SK-N-SH (cell line): ENCODE results near the gene SEMA3G. TPM values are rescaled to one million over a fixed set of nuclear protein-coding genes. Genes with fewer than 3 reads are reported as not detected.

Source experiments
- CTCF ChIA-PET: fragments of 300-600, 350-600 bp; formaldehyde crosslinking; extraction: SDS; loops from one replicate; lab custom pipeline; 2021; lab: Yijun Ruan, JAX
- POLR2A ChIA-PET: fragments of 350-600 bp; sonication (Branson Sonifier 250); formaldehyde crosslinking; extraction: SDS; loops from one replicate; lab custom pipeline; 2020; ENCODE audit warnings: antibody characterized with exemption, inconsistent platforms; lab: Yijun Ruan, JAX
- DNase-seq: peaks from one replicate; pipeline ENCODE4 v3.0.0; 2012
- H2AFZ ChIP-seq: fragments of 200-600 bp; sonication (generic); 2 replicates; pipeline ENCODE4 v1.8.1; 2016; ENCODE audit warnings: antibody characterized with exemption, mild to moderate bottlenecking, low read depth
- H3F3A ChIP-seq: fragments of 200-600 bp; sonication (generic); replicated peaks from 2 replicates; pipeline ENCODE3; 2016; ENCODE audit warnings: antibody characterized with exemption, mild to moderate bottlenecking; ENCODE audit not compliant: insufficient read depth
- H3K27ac ChIP-seq, 2 experiments: fragments of 200-500 bp in 1 of 2; fragments of 200-600 bp in 1 of 2; sonication (Bioruptor generic) in 1 of 2; sonication (generic), shearing (Covaris generic) in 1 of 2; 2 replicates each; pipeline versions ENCODE4 v1.5.1 to v1.6.1; 2014 to 2016; ENCODE audit warnings: low read depth in 2 of 2, inconsistent platforms in 1 of 2, low read length in 1 of 2, mild to moderate bottlenecking in 1 of 2, mixed read lengths in 1 of 2
- H3K27me3 ChIP-seq: fragments of 200-600 bp; sonication (generic), shearing (Covaris generic); 2 replicates; pipeline ENCODE4 v1.6.1; 2016; ENCODE audit warnings: mixed run types; ENCODE audit not compliant: insufficient read depth
- H3K36me3 ChIP-seq, 2 experiments: fragments of 200-500 bp in 1 of 2; fragments of 200-600 bp in 1 of 2; sonication (Bioruptor generic) in 1 of 2; sonication (generic) in 1 of 2; replicated peaks in 1 of 2; 2 replicates each; pipeline versions ENCODE3 to v1.5.1; 2014 to 2016; ENCODE audit warnings: low read length in 1 of 2, mild to moderate bottlenecking in 1 of 2; ENCODE audit not compliant: insufficient read depth in 2 of 2, control insufficient read depth in 1 of 2
- H3K4me1 ChIP-seq, 2 experiments: fragments of 200-500 bp in 1 of 2; fragments of 200-600 bp in 1 of 2; sonication (Bioruptor generic) in 1 of 2; sonication (generic), shearing (Covaris generic) in 1 of 2; 2 replicates each; pipeline versions ENCODE4 v1.5.1 to v1.6.1; 2014 to 2016; ENCODE audit warnings: low read depth in 1 of 2, low read length in 1 of 2, mixed run types in 1 of 2; ENCODE audit not compliant: insufficient read depth in 2 of 2, control insufficient read depth in 1 of 2
- H3K4me2 ChIP-seq: fragments of 200-600 bp; sonication (generic), shearing (Covaris generic); 2 replicates; pipeline ENCODE4 v1.6.1; 2017; ENCODE audit warnings: mixed run types
- H3K4me3 ChIP-seq, 2 experiments: fragments of 200-500 bp in 1 of 2; fragments of 200-600 bp in 1 of 2; sonication (Bioruptor generic) in 1 of 2; sonication (generic), shearing (Covaris generic) in 1 of 2; 2 replicates each; pipeline versions ENCODE4 v1.5.1 to v1.8.1; 2014 to 2016; ENCODE audit warnings: low read depth in 2 of 2, inconsistent platforms in 1 of 2, low read length in 1 of 2, mild to moderate bottlenecking in 1 of 2, mixed read lengths in 1 of 2, moderate library complexity in 1 of 2
- H3K79me2 ChIP-seq: fragments of 200-600 bp; sonication (generic); 2 replicates; pipeline ENCODE4 v1.8.1; 2017; ENCODE audit warnings: mild to moderate bottlenecking; ENCODE audit not compliant: insufficient read depth
- H3K9ac ChIP-seq: fragments of 200-600 bp; sonication (generic); 2 replicates; pipeline ENCODE4 v1.6.1; 2017; ENCODE audit warnings: mixed run types
- H3K9me2 ChIP-seq: fragments of 200-600 bp; sonication (generic); 2 replicates; pipeline ENCODE4 v1.6.1; 2017; ENCODE audit warnings: mixed run types
- H3K9me3 ChIP-seq: fragments of 200-600 bp; sonication (generic); 2 replicates; pipeline ENCODE4 v1.6.1; 2017; ENCODE audit warnings: mixed run types, mild to moderate bottlenecking, moderate library complexity
- H4K20me1 ChIP-seq: fragments of 200-600 bp; sonication (generic); 2 replicates; pipeline ENCODE4 v1.6.1; 2017; ENCODE audit warnings: mild to moderate bottlenecking, mixed run types; ENCODE audit not compliant: insufficient read depth
- CHD2 ChIP-seq: fragments of 150-350 bp; IDR thresholded peaks from 2 replicates; pipeline ENCODE4 v1.6.1; 2018; ENCODE audit warnings: low read length; ENCODE audit not compliant: partially characterized antibody
- ELF1 ChIP-seq: IDR thresholded peaks from 2 replicates; pipeline ENCODE4 v1.4.0; 2012
- EP300 ChIP-seq, 2 experiments: IDR thresholded peaks; 2 replicates each; pipeline versions ENCODE4 v1.4.0 to v1.6.1; 2012; ENCODE audit warnings: borderline replicate concordance in 1 of 2, low read depth in 1 of 2, low read length in 1 of 2
- EZH2phosphoT487 ChIP-seq: fragments of 200-600 bp; sonication (generic); IDR thresholded peaks from 2 replicates; pipeline ENCODE4 v1.6.1; 2017; ENCODE audit warnings: low read depth, mixed run types, mild to moderate bottlenecking, antibody characterized with exemption, moderate library complexity, borderline replicate concordance
- FOSL2 ChIP-seq: IDR thresholded peaks from 2 replicates; pipeline ENCODE4 v1.4.0; 2012; ENCODE audit warnings: low read depth, mild to moderate bottlenecking, moderate library complexity, borderline replicate concordance
- FOXJ3 ChIP-seq: sonication (generic); formaldehyde crosslinking; IDR thresholded peaks from 2 replicates; pipeline ENCODE4 v1.5.1; 2020; ENCODE audit warnings: mild to moderate bottlenecking, missing genetic modification reagents
- GABPA ChIP-seq: IDR thresholded peaks from 2 replicates; pipeline ENCODE4 v1.4.0; 2012; ENCODE audit warnings: low read depth, mild to moderate bottlenecking
- MXI1 ChIP-seq: IDR thresholded peaks from 2 replicates; pipeline ENCODE4 v1.6.1; 2012; ENCODE audit warnings: mild to moderate bottlenecking, low read depth, low read length, improper control_type of control experiment
- NFIC ChIP-seq: IDR thresholded peaks from 2 replicates; pipeline ENCODE4 v1.4.0; 2012; ENCODE audit warnings: borderline replicate concordance
- NRF1 ChIP-seq: IDR thresholded peaks from 2 replicates; pipeline ENCODE4 v1.6.1; 2012; ENCODE audit warnings: low read depth, mild to moderate bottlenecking, low read length
- RAD21 ChIP-seq: IDR thresholded peaks from 2 replicates; pipeline ENCODE4 v1.6.1; 2012; ENCODE audit warnings: mild to moderate bottlenecking, low read length
- RCOR1 ChIP-seq: fragments of 150-350 bp; IDR thresholded peaks from 2 replicates; pipeline ENCODE4 v1.6.1; 2017; ENCODE audit warnings: antibody characterized with exemption, low read length
- RXRA ChIP-seq: IDR thresholded peaks from 2 replicates; pipeline ENCODE4 v1.4.0; 2012; ENCODE audit warnings: low read depth, mild to moderate bottlenecking, borderline replicate concordance
- SIN3A ChIP-seq: IDR thresholded peaks from 2 replicates; pipeline ENCODE4 v1.6.1; 2012; ENCODE audit warnings: low read depth, mild to moderate bottlenecking, low read length, moderate library complexity, borderline replicate concordance
- TEAD4 ChIP-seq: IDR thresholded peaks from 2 replicates; pipeline ENCODE4 v1.4.0; 2012; ENCODE audit warnings: mild to moderate bottlenecking, borderline replicate concordance; ENCODE audit not compliant: insufficient read depth
- YY1 ChIP-seq: IDR thresholded peaks from 2 replicates; pipeline ENCODE4 v1.4.0; 2012; ENCODE audit warnings: low read depth, mild to moderate bottlenecking
- WGBS: methylation state at CpG from one replicate; pipeline ENCODE4 v1.1.6; 2017; ENCODE audit warnings: low lambda C conversion rate; 5-methylcytosine and 5-hydroxymethylcytosine counted together
- polyA plus RNA-seq, 3 experiments: library from polyadenylated mRNA; depleted of rRNA; stranded (reverse); fragments of >200 nt; gene quantifications; 2 replicates each; pipeline ENCODE4 v1.2.3, GENCODE V29; 2012
- TF ChIP-seq, protein P1 (sequence below): IDR thresholded peaks from 2 replicates; pipeline ENCODE4 v1.4.0; 2012; ENCODE audit warnings: low read depth, borderline replicate concordance
- TF ChIP-seq, protein P2 (sequence below): fragments of 150-350 bp; IDR thresholded peaks from 2 replicates; pipeline ENCODE4 v1.6.1; 2016; ENCODE audit warnings: mild to moderate bottlenecking, low read depth, low read length
- TF ChIP-seq, protein P3 (sequence below): IDR thresholded peaks from 2 replicates; pipeline ENCODE4; 2012
- TF ChIP-seq, protein P4 (sequence below): fragments of 200-600 bp; sonication (generic); IDR thresholded peaks from 2 replicates; pipeline ENCODE4 v1.6.1; 2017; ENCODE audit warnings: antibody characterized with exemption, mild to moderate bottlenecking, moderate library complexity

SEMA3G gene
- polyA plus RNA-seq, 1 of the 3 experiments (the other 2 are of a cell fraction) = 0.13 TPM

DNA sequence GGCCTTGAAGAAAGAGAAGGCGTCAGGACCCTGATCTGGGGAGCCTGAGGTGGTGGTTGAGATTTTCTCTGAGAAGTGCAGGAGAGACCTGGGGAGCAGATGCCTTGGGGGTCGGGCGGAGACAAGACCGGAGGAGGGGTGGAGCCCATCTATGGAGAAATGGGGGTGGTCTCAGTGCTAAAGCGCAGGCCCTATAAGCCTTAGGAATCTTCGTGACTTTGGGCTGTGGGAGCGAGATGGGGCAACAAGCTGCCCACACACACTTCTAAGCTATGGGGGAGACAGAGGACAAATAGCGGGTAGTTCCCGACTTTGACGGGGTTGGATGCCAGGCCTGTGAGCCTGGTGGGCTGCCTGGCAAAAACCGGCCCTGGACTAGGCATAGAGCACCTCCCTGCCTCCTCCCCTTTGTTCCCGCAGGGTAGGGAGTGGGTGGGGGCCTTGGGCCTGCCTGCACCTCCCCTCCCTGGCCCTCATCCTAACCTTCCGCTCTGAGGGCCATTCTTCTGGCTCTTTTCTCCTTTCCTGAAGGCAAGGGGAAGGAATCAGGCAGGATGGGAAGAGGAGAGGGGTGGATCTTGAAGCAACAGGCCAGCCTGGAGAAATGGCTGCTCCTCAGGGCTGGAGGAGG, 11.4 kb upstream of the SEMA3G start:
- Histone ChIP-seq H3K36me3 (peaks cover 32 to 37% of the 10 kb centered on the region in 2 experiments), H3K27me3 (no peaks in the 10 kb centered on the region), H3K9ac (peak overlapping the region; percentile 97), H4K20me1 (peaks cover 12% of the 10 kb centered on the region), H3F3A (peaks cover 8% of the 10 kb centered on the region), H3K79me2 (peaks cover 60% of the 10 kb centered on the region), H3K9me2 (no peaks in the 10 kb centered on the region), H3K4me2 (peak overlapping the region; percentile 99), H3K4me3 (peak overlapping the region; percentile 89), H3K27ac (peak overlapping the region; percentile 52 to 81; a peak in 3 of 4 replicates), H2AFZ (peak overlapping the region; percentile 50; the same call in 1 of the 2 replicates), H3K4me1 (peaks cover 8 to 26% of the 10 kb centered on the region in 2 experiments), H3K9me3 (no peaks in the 10 kb centered on the region)
- DNase-seq = peak; percentile 71
- CTCF ChIA-PET = interaction anchor here (0.6 to 16.5 kb wide), 5 partner anchors 9 to 253 kb away, joined by 3 to 578 read pairs (median 32); no protein-coding TSS in a partner anchor
- 15% methylated on average over 6 of the region's 13 CpGs for WGBS
- TF ChIP-seq, protein P1, sequence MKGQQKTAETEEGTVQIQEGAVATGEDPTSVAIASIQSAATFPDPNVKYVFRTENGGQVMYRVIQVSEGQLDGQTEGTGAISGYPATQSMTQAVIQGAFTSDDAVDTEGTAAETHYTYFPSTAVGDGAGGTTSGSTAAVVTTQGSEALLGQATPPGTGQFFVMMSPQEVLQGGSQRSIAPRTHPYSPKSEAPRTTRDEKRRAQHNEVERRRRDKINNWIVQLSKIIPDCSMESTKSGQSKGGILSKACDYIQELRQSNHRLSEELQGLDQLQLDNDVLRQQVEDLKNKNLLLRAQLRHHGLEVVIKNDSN = no peak
- TF ChIP-seq, protein P2, sequence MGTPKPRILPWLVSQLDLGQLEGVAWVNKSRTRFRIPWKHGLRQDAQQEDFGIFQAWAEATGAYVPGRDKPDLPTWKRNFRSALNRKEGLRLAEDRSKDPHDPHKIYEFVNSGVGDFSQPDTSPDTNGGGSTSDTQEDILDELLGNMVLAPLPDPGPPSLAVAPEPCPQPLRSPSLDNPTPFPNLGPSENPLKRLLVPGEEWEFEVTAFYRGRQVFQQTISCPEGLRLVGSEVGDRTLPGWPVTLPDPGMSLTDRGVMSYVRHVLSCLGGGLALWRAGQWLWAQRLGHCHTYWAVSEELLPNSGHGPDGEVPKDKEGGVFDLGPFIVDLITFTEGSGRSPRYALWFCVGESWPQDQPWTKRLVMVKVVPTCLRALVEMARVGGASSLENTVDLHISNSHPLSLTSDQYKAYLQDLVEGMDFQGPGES = no peak
- TF ChIP-seq RCOR1 (0 out of 2 replicates have a peak, but pooled peaks have one; percentile 6), FOXJ3 (CRISPR knock-in tag) (no peak), ELF1 (no peak), CHD2 (peak; percentile 27), MXI1 (peak; percentile 29; the same call in 1 of the 2 replicates), EP300 (IDR thresholded peaks at IDR 0.05; ENCODE audit: borderline replicate concordance in 1 of 2, low read depth in 1 of 2, low read length in 1 of 2) (no peak), EZH2phosphoT487 (no peak), NFIC (no peak)
- POLR2A ChIA-PET = interaction anchor here (1.1 to 1.4 kb wide), 2 partner anchors 11 to 80 kb away, joined by 3 to 4 read pairs; partner anchors contain the start of gene UQCC5

DNA sequence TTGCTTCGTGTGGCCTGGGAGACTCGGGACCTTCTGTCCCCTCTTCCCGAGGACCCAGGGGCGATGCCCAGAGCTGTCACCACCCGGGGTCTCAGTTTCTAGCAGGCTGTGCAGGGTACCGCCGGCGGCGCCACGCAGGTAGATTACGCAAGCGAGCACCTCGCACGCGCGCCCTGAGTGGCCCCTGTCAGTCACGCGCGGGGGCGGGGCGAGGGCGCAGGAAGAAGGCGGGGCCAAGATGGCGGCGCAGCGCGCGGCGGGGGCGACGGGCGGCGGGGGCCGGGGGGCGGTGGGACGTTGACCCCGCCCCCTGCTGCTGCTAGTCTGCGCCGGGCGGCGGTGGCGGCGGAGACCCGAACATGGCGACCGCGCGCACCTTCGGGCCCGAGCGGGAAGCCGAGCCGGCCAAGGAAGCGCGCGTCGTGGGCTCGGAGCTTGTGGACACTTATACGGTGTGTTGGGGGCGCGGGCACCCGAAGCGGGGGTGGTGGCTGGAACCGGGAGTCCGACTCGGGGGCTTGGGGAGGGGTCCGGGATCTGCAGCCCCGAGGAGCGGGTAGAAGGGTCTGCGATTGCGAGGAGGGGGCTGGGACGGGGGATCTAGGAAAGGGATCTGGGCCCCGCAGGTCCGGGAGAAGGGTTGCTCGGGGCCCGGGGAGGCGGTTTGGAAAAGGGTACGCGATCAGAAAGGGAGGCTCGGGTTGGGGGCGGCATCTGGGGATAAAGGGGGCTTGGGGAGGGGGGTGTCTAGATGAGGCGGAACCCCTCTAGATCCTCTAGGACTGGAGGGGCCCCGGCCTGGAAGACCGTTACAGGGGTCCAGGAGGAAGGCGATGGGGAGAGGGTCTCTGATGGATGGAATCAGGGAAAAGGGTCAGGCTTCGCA, 10.6 kb upstream of the SEMA3G start, which contains the start of gene NISCH:
Gene NISCH (plus strand): TSS at position 322 of the 886 bp plus-strand sequence. CDS start 38 bp downstream, at position 360.
- WGBS = under 1% methylated on average over 61 of the region's 86 CpGs
- no peaks in the 10 kb centered on the region for H3K9me2 ChIP-seq
- no peak for TF ChIP-seq NFIC
- TF ChIP-seq NRF1 = peak; percentile 24
- TF ChIP-seq TEAD4 = no peak
- no peak for TF ChIP-seq CHD2
- no peak for TF ChIP-seq GABPA
- TF ChIP-seq FOSL2 = no peak
- no peak for TF ChIP-seq SIN3A
- no peak for TF ChIP-seq RAD21
- TF ChIP-seq, protein P3, sequence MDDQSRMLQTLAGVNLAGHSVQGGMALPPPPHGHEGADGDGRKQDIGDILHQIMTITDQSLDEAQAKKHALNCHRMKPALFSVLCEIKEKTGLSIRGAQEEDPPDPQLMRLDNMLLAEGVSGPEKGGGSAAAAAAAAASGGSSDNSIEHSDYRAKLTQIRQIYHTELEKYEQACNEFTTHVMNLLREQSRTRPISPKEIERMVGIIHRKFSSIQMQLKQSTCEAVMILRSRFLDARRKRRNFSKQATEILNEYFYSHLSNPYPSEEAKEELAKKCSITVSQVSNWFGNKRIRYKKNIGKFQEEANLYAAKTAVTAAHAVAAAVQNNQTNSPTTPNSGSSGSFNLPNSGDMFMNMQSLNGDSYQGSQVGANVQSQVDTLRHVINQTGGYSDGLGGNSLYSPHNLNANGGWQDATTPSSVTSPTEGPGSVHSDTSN = peak; percentile 98
- TF ChIP-seq MXI1 = peak; percentile 45; the same call in 1 of the 2 replicates
- TF ChIP-seq RXRA = no peak
- TF ChIP-seq, protein P4, sequence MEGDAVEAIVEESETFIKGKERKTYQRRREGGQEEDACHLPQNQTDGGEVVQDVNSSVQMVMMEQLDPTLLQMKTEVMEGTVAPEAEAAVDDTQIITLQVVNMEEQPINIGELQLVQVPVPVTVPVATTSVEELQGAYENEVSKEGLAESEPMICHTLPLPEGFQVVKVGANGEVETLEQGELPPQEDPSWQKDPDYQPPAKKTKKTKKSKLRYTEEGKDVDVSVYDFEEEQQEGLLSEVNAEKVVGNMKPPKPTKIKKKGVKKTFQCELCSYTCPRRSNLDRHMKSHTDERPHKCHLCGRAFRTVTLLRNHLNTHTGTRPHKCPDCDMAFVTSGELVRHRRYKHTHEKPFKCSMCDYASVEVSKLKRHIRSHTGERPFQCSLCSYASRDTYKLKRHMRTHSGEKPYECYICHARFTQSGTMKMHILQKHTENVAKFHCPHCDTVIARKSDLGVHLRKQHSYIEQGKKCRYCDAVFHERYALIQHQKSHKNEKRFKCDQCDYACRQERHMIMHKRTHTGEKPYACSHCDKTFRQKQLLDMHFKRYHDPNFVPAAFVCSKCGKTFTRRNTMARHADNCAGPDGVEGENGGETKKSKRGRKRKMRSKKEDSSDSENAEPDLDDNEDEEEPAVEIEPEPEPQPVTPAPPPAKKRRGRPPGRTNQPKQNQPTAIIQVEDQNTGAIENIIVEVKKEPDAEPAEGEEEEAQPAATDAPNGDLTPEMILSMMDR = no peak
- peak; percentile 87 for TF ChIP-seq YY1

More for the DNA sequence above, 10.6 kb upstream of the SEMA3G start, which contains the start of gene NISCH:
- peak within 1 kb of the TSS; percentile 89 for H3K4me3 ChIP-seq
- H3K36me3 ChIP-seq = peaks cover 25 to 29% of the 10 kb centered on the region in 2 experiments
- peak within 1 kb of the TSS; percentile 52 to 81; a peak in 3 of 4 replicates for H3K27ac ChIP-seq
- peak within 1 kb of the TSS; percentile 99 for H3K4me2 ChIP-seq
- peak; percentile 99 for DNase-seq
- H3K27me3 ChIP-seq = no peaks in the 10 kb centered on the region
- H3K4me1 ChIP-seq = peaks cover 8 to 26% of the 10 kb centered on the region in 2 experiments
- peak within 1 kb of the TSS; percentile 82 for H2AFZ ChIP-seq
- ChIA-PET POLR2A (no interaction called here), CTCF (interaction anchor here (0.6 to 16.5 kb wide), 4 partner anchors 14 to 254 kb away, joined by 3 to 578 read pairs (median 28); no protein-coding TSS in a partner anchor)
- peak within 1 kb of the TSS; percentile 97 for H3K9ac ChIP-seq
- peaks cover 4% of the 10 kb centered on the region for H3F3A ChIP-seq
- H3K9me3 ChIP-seq = no peaks in the 10 kb centered on the region
- H3K79me2 ChIP-seq = peaks cover 53% of the 10 kb centered on the region
- H4K20me1 ChIP-seq = peaks cover 6% of the 10 kb centered on the region
